LNCAP (cell line): ENCODE measurements around the gene FOXO1.

Source experiments
- CTCF ChIP-seq: fragments of 450-650 bp; IDR thresholded peaks from 2 replicates; pipeline ENCODE4 v1.5.1; 2017; ENCODE audit warnings: mild to moderate bottlenecking

FOXO1 gene

GRCh38 chr13:40662866-40663265, 3.6 kb downstream of the FOXO1 start:
- no peak for TF ChIP-seq CTCF

GRCh38 chr13:40661875-40662665, 4.4 kb downstream of the FOXO1 start:
- no peak for TF ChIP-seq CTCF

- no peak for TF ChIP-seq CTCF
Measured at GRCh38 chr13:40660692-40661091, 5.7 kb downstream of the FOXO1 start.

GRCh38 chr13:40660141-40660664, 6.2 kb downstream of the FOXO1 start:
- no peak for TF ChIP-seq CTCF

GRCh38 chr13:40657951-40658350, 8.5 kb downstream of the FOXO1 start:
- no peak for TF ChIP-seq CTCF

GRCh38 chr13:40657307-40657706, 9.1 kb downstream of the FOXO1 start:
- no peak for TF ChIP-seq CTCF

- TF ChIP-seq CTCF = no peak
Measured at GRCh38 chr13:40656358-40656757, 10.1 kb downstream of the FOXO1 start.
